ENCODE results near the gene TOGARAM1. TPM values are rescaled to one million over a fixed set of nuclear protein-coding genes. Genes with fewer than 3 reads are reported as not detected.

Gene TOGARAM1
- polyA plus RNA-seq, 1 experiment: 13.2 TPM

DNA sequence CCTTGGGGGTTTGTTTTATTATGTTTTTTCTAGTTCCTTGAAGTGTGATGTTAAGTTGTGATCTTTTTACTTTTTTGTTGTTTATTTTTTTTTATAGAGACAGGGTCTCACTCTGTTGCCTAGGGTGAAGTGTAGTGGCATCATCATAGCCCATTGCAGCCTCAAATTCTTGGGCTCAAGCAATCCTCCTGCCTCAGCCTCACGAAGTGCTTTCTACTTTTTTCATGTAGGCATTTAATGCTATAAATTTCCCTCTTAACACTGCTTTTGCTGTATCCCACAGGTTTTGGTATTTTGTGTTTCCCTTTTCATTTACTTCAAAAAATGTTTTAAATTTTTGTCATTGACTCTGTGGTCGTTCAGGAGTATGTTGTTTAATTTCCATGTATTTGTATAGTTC lies 95.4 kb downstream of the TOGARAM1 start:
- no peak for DNase-seq (ENCODE audit: low read depth, low spot score)
- H3K27ac ChIP-seq (ENCODE audit: low read depth, low read length): no peak overlapping the region
- H3K27me3 ChIP-seq (ENCODE audit: control insufficient read depth, insufficient read depth, low read length): no peaks in the 10 kb centered on the region
- no peaks in the 10 kb centered on the region for H3K9me3 ChIP-seq (ENCODE audit: control insufficient read depth, insufficient read depth, low read length)
- ChIA-PET CTCF (no interaction called here), POLR2A (no interaction called here)
- no peak overlapping the region for H3K4me3 ChIP-seq (ENCODE audit: low read depth, low read length)
- TF ChIP-seq, protein P1, sequence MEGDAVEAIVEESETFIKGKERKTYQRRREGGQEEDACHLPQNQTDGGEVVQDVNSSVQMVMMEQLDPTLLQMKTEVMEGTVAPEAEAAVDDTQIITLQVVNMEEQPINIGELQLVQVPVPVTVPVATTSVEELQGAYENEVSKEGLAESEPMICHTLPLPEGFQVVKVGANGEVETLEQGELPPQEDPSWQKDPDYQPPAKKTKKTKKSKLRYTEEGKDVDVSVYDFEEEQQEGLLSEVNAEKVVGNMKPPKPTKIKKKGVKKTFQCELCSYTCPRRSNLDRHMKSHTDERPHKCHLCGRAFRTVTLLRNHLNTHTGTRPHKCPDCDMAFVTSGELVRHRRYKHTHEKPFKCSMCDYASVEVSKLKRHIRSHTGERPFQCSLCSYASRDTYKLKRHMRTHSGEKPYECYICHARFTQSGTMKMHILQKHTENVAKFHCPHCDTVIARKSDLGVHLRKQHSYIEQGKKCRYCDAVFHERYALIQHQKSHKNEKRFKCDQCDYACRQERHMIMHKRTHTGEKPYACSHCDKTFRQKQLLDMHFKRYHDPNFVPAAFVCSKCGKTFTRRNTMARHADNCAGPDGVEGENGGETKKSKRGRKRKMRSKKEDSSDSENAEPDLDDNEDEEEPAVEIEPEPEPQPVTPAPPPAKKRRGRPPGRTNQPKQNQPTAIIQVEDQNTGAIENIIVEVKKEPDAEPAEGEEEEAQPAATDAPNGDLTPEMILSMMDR (IDR thresholded peaks at IDR 0.05; ENCODE audit: low read depth, low read length): no peak

DNA sequence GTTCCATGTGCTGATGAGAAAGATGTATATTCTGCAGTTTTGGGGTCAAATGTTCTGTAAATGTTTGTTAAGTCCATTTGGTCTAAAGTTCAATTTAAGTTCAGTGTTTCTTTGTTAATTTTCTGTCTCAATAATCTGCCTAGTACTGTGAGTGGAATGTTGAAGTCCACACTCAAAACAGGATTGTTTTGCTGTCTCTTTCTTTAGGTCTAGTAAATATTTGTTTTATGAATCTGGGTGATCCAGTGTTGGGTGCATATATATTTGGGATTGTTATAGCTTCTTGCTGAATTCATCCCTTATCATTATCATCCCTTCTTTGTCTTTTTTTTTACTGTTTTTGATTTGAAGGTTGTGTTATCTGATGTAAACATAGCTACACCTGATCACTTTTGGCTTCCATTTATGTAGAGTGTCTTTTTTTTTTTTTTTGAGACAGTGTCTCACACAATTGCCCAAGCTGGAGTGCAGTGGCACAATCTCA lies 95.9 kb downstream of the TOGARAM1 start:
- ChIA-PET CTCF (no interaction called here), POLR2A (no interaction called here)
- DNase-seq (ENCODE audit: low read depth, low spot score): no peak

DNA sequence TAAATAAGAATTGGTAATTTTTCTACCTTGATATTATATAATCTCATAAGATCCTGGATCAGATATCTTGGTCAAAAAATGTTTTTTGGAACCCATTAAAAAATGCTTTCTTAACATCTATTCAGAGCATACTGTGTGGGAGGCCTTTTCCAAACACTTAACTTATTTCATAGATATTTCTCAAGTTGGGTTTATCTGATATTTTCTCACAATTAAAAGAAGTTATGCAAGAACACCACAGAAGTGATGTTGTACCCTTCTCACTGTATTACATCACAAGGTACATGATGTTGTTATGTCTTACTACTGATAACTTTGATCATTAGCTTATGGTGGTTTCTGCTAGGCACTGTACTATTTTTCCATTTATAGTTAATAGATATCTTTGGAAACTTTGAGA lies 98.6 kb downstream of the TOGARAM1 start:
- ChIA-PET CTCF (no interaction called here), POLR2A (no interaction called here)
- DNase-seq (ENCODE audit: low read depth, low spot score): no peak
- no peak overlapping the region for H3K27ac ChIP-seq (ENCODE audit: low read depth, low read length)
- H3K4me3 ChIP-seq (ENCODE audit: low read depth, low read length): no peak overlapping the region
- H3K9me3 ChIP-seq (ENCODE audit: control insufficient read depth, insufficient read depth, low read length): no peaks in the 10 kb centered on the region
- TF ChIP-seq, protein P1 (IDR thresholded peaks at IDR 0.05; ENCODE audit: low read depth, low read length): no peak
- no peaks in the 10 kb centered on the region for H3K27me3 ChIP-seq (ENCODE audit: control insufficient read depth, insufficient read depth, low read length)

More for the DNA sequence above, 95.9 kb downstream of the TOGARAM1 start:
- Histone ChIP-seq H3K4me3 (ENCODE audit: low read depth, low read length) (no peak overlapping the region), H3K9me3 (ENCODE audit: control insufficient read depth, insufficient read depth, low read length) (no peaks in the 10 kb centered on the region), H3K27me3 (ENCODE audit: control insufficient read depth, insufficient read depth, low read length) (no peaks in the 10 kb centered on the region), H3K27ac (ENCODE audit: low read depth, low read length) (no peak overlapping the region)
- TF ChIP-seq, protein P1 (IDR thresholded peaks at IDR 0.05; ENCODE audit: low read depth, low read length): no peak

DNA sequence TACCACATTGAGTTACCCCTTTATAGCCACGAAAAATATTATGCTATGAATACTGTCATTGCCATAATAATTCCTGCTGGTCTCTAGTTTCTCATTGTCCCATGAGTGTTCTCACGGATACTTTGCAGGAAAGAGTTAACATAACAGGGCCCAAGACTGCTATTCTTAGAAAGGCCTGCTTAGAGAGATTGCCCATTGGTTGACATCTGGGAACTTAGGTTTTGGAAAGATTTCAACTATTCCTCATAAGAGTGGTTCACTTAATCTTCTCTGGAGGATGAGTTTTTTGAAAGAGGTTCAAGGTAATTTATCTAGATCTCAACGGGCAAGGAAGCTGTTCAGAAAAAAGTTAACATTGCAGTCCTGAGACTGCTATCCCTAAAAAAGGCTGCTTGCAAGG lies 103.5 kb downstream of the TOGARAM1 start:
- ChIA-PET POLR2A (no interaction called here), CTCF (no interaction called here)
- H3K27me3 ChIP-seq (ENCODE audit: control insufficient read depth, insufficient read depth, low read length): no peaks in the 10 kb centered on the region
- no peaks in the 10 kb centered on the region for H3K9me3 ChIP-seq (ENCODE audit: control insufficient read depth, insufficient read depth, low read length)
- DNase-seq (ENCODE audit: low read depth, low spot score): no peak
- TF ChIP-seq, protein P1 (IDR thresholded peaks at IDR 0.05; ENCODE audit: low read depth, low read length): no peak
- H3K4me3 ChIP-seq (ENCODE audit: low read depth, low read length): no peak overlapping the region
- H3K27ac ChIP-seq (ENCODE audit: low read depth, low read length): no peak overlapping the region

DNA sequence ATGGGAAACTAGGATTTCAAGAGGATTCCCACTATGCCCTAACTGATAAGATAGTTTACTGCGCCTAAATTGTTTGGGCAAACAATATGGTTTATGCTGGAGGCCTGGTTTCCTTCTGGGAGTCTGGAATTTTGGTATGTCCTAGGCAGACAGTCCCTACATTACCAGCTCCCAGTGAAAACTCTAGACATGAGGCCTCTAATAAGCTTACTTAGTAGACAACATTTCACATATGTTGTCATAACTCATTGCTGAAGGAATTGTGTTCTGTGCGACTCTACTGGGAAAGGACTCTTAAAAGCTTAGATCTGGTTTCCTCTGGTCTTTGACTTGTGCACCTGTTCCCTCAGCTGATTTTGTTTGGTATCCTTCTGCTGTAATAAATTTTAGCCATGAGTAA lies 104.0 kb downstream of the TOGARAM1 start:
- TF ChIP-seq, protein P1 (IDR thresholded peaks at IDR 0.05; ENCODE audit: low read depth, low read length): no peak
- ChIA-PET CTCF (no interaction called here), POLR2A (no interaction called here)
- Histone ChIP-seq H3K4me3 (ENCODE audit: low read depth, low read length) (no peak overlapping the region), H3K27ac (ENCODE audit: low read depth, low read length) (no peak overlapping the region), H3K9me3 (ENCODE audit: control insufficient read depth, insufficient read depth, low read length) (no peaks in the 10 kb centered on the region), H3K27me3 (ENCODE audit: control insufficient read depth, insufficient read depth, low read length) (no peaks in the 10 kb centered on the region)
- DNase-seq (ENCODE audit: low read depth, low spot score): no peak

All from AG04450 (cell line).